Cardiac muscle cell (in vitro differentiated cells and primary cell): ENCODE measurements around the gene AJAP1. TPM values are rescaled to one million over a fixed set of nuclear protein-coding genes. Genes with fewer than 3 reads are reported as not detected.

Experiments
- DNase-seq, 2 donors: peaks; one replicate each; pipeline versions ENCODE4 v3.0.0 to v3.0.0-alpha.2; 2010 to 2017; ENCODE audit warnings: low read depth in 1 of 2, low spot score in 1 of 2
- H3K27ac ChIP-seq: fragments of 200-600 bp; sonication (generic); 2 replicates; pipeline ENCODE4 v1.5.1; 2016
- H3K27me3 ChIP-seq: fragments of 200-600 bp; sonication (generic); 2 replicates; pipeline ENCODE4 v1.6.0; 2016; ENCODE audit warnings: control low read depth
- H3K36me3 ChIP-seq: fragments of 200-600 bp; sonication (generic); 2 replicates; pipeline ENCODE4 v1.5.1; 2016; ENCODE audit warnings: control low read depth
- H3K4me1 ChIP-seq: fragments of 200-600 bp; sonication (generic); 2 replicates; pipeline ENCODE4 v1.8.1; 2017; ENCODE audit warnings: low read depth, mild to moderate bottlenecking, mixed run types
- H3K4me3 ChIP-seq: fragments of 200-600 bp; sonication (generic); 2 replicates; pipeline ENCODE4 v1.5.1; 2016; ENCODE audit warnings: mild to moderate bottlenecking
- H3K9me3 ChIP-seq: fragments of 200-600 bp; sonication (generic); 2 replicates; pipeline ENCODE4 v1.5.1; 2017; ENCODE audit warnings: low read depth, mild to moderate bottlenecking, control low read depth
- CTCF ChIP-seq: IDR thresholded peaks from 2 replicates; pipeline ENCODE4 v1.5.1; 2012; ENCODE audit warnings: low read depth, mild to moderate bottlenecking, low read length
- polyA plus RNA-seq: library from polyadenylated mRNA; unstranded; fragments of >200 nt; fragmentation: Nextera tagmentation; extraction: Ambion mirVana; gene quantifications from 2 replicates; pipeline ENCODE4 v1.2.1, GENCODE V29; 2016
- total RNA-seq: library from RNA; depleted of rRNA; stranded (reverse); fragments of >200 nt; gene quantifications from 2 replicates; pipeline ENCODE4 v1.2.3, GENCODE V29; 2016

AJAP1 gene
- total and polyA plus RNA-seq, 2 experiments from 2014 or later = not detected

- Histone ChIP-seq H3K27ac (no peak overlapping the region), H3K27me3 (no peaks in the 10 kb centered on the region), H3K36me3 (no peaks in the 10 kb centered on the region), H3K4me1 (no peaks in the 10 kb centered on the region), H3K9me3 (no peaks in the 10 kb centered on the region), H3K4me3 (no peak overlapping the region)
- no peak for DNase-seq
- no peak for TF ChIP-seq CTCF
These were observed 21.8 kb downstream of the AJAP1 start for GRCh38 chr1:4676253-4676652.

GRCh38 chr1:4677608-4678007, 23.2 kb downstream of the AJAP1 start:
- DNase-seq = no peak
- no peak overlapping the region for H3K27ac ChIP-seq
- H3K9me3 ChIP-seq = no peaks in the 10 kb centered on the region
- no peak for TF ChIP-seq CTCF
- no peaks in the 10 kb centered on the region for H3K4me1 ChIP-seq
- H3K36me3 ChIP-seq = no peaks in the 10 kb centered on the region
- no peaks in the 10 kb centered on the region for H3K27me3 ChIP-seq
- no peak overlapping the region for H3K4me3 ChIP-seq

- H3K4me1 ChIP-seq = no peaks in the 10 kb centered on the region
- no peaks in the 10 kb centered on the region for H3K9me3 ChIP-seq
- H3K36me3 ChIP-seq = no peaks in the 10 kb centered on the region
- H3K27me3 ChIP-seq = no peaks in the 10 kb centered on the region
- no peak for DNase-seq
- no peak overlapping the region for H3K4me3 ChIP-seq
- no peak for TF ChIP-seq CTCF
- no peak overlapping the region for H3K27ac ChIP-seq
These were observed 23.8 kb downstream of the AJAP1 start for GRCh38 chr1:4678066-4678717.

GRCh38 chr1:4681026-4681425, 26.6 kb downstream of the AJAP1 start:
- no peak for DNase-seq

GRCh38 chr1:4682607-4683220, 28.3 kb downstream of the AJAP1 start:
- TF ChIP-seq CTCF = no peak

More at GRCh38 chr1:4681026-4681425, 26.6 kb downstream of the AJAP1 start:
- Histone ChIP-seq H3K4me3 (no peak overlapping the region), H3K4me1 (no peaks in the 10 kb centered on the region), H3K36me3 (no peaks in the 10 kb centered on the region), H3K9me3 (no peaks in the 10 kb centered on the region), H3K27ac (no peak overlapping the region), H3K27me3 (no peaks in the 10 kb centered on the region)
- no peak for TF ChIP-seq CTCF

More at GRCh38 chr1:4682607-4683220, 28.3 kb downstream of the AJAP1 start:
- Histone ChIP-seq H3K4me1 (no peaks in the 10 kb centered on the region), H3K9me3 (no peaks in the 10 kb centered on the region), H3K4me3 (no peak overlapping the region), H3K27me3 (no peaks in the 10 kb centered on the region), H3K36me3 (no peaks in the 10 kb centered on the region), H3K27ac (no peak overlapping the region)
- DNase-seq = no peak
